Ovary (tissue), 9 donors: ENCODE results near the gene GRID2. TPM values are rescaled to one million over a fixed set of nuclear protein-coding genes. Genes with fewer than 3 reads are reported as not detected.

Experiments used
- DNase-seq, 5 donors: peaks; one replicate each; pipeline ENCODE4 v3.0.0-alpha.2; 2019 to 2020
- H3K27ac ChIP-seq, 2 donors: fragments of 200-600 bp; one replicate each; pipeline versions ENCODE4 v1.5.1 to v1.8.0; 2019 to 2022
- H3K27me3 ChIP-seq: fragments of 200-600 bp; one replicate; pipeline ENCODE4 v1.8.0; 2022
- H3K36me3 ChIP-seq: fragments of 200-600 bp; sonication (generic); one replicate; pipeline ENCODE4 v1.5.1; 2019
- H3K4me1 ChIP-seq: one replicate; pipeline ENCODE4 v1.8.1; 2013; ENCODE audit warnings: mild to moderate bottlenecking, moderate library complexity; ENCODE audit not compliant: insufficient read depth
- H3K4me3 ChIP-seq: fragments of 200-600 bp; sonication (generic); one replicate; pipeline ENCODE4 v1.5.1; 2017
- H3K9me3 ChIP-seq, 2 donors: fragments of 200-600 bp in 1 of 2; sonication (generic) in 1 of 2; one replicate each; pipeline versions ENCODE4 v1.5.1 to v1.8.1; 2013 to 2019; ENCODE audit warnings: mild to moderate bottlenecking in 1 of 2, moderate library complexity in 1 of 2
- EP300 ChIP-seq: sonication (generic); formaldehyde crosslinking; IDR thresholded peaks from one replicate; pipeline ENCODE4 v1.6.1; 2017; ENCODE audit warnings: antibody characterized with exemption
- POLR2A ChIP-seq: fragments of 450-650 bp; IDR thresholded peaks from one replicate; pipeline ENCODE4 v1.6.1; 2017; ENCODE audit warnings: antibody characterized with exemption, mild to moderate bottlenecking, moderate library complexity
- WGBS, 3 donors: extraction: QIAGEN DNeasy Blood & Tissue Kit in 1 of 3; methylation state at CpG; one replicate each; pipeline versions ENCODE4 v1.1.5 to v1.1.7; 2013 to 2017; 5-methylcytosine and 5-hydroxymethylcytosine counted together
- intact Hi-C, 4 donors: fragments of 100-400 bp; cut with DNase I; formaldehyde crosslinking; loops; one replicate each; pipeline versions ENCODE4 v1.11.0 to v1.15.1; 2022 to 2023
- polyA plus RNA-seq, 2 donors: library from polyadenylated mRNA; stranded (reverse); fragments of 200-250 nt in 1 of 2; fragments of 350-450 nt in 1 of 2; fragmentation: Illumina TruSeq in 1 of 2; extraction: RNeasy Lipid Tissue Mini Kit (QIAGEN cat#74804) in 1 of 2; gene quantifications; one replicate each; pipeline ENCODE4 v1.2.3, GENCODE V29; 2013 to 2014
- total RNA-seq, 7 donors: library from RNA; depleted of rRNA in 2 of 7; stranded (reverse); fragments of >200 nt in 2 of 7; fragmentation: NEBNext Ultra II Directional in 3 of 7; extraction: Animal tissue kit (Norgen Biotek cat#: 25700) in 3 of 7; gene quantifications; one replicate each; pipeline versions ENCODE4 v1.1.0 to v1.2.4, GENCODE V29; 2016 to 2023
- TF ChIP-seq, protein P1 (sequence below), 3 donors: fragments of 450-650 bp in 2 of 3; fragments of 200-600 bp in 1 of 3; IDR thresholded peaks; one replicate each; pipeline versions ENCODE4 v1.5.1 to v1.8.0; 2016 to 2022; ENCODE audit warnings: antibody characterized with exemption in 3 of 3, mild to moderate bottlenecking in 1 of 3
- donor health status: DM: no; HTN: no; CAD: no; lungs with moderate emphysema.
- donor health status: DM: no; HTN: no; CAD: no.
- donor health status: Bipolar disorder and iron deficiency.
- donor health status: DM: yes; HTN: yes; CAD: no.
- donor health status: DM: no; HTN: no; CAD: no.
- donor health status: DM: yes; HTN: yes; CAD: no.

The GRID2 gene
- total and polyA plus RNA-seq, 9 donors, result 0.65 to 6.8 (median 2.6) TPM

DNA sequence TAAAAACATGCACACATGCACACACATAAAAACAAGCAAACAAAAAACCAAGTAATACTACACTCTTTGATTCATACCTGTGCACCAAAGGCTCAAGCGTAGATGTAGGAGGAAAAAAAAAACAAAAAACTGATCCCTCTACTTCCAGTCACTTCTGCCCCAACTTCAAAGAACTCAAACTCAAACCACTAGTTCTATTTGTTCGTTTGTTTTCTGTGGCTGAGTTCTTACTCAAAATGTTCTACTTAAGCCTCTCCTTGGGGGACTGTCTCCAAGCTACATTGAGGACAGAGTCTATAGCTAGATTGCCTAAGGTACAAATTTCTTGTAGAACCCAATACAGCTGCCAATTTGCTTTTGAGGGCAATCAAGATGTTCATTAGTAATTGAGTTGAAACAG is 1353.8 kb downstream of the GRID2 start:
- Histone ChIP-seq H3K9me3 (no peaks in the 10 kb centered on the region), H3K27me3 (no peaks in the 10 kb centered on the region), H3K4me1 (no peaks in the 10 kb centered on the region), H3K27ac (no peak overlapping the region), H3K4me3 (no peak overlapping the region), H3K36me3 (no peaks in the 10 kb centered on the region)
- 87 to 89% (median 89%) methylated on average over 2 of the region's 2 CpGs for WGBS, 3 donors
- no peak for DNase-seq
- intact Hi-C loops, result no loop called here
- no peak for TF ChIP-seq POLR2A
- TF ChIP-seq EP300, result no peak
- TF ChIP-seq, protein P1, sequence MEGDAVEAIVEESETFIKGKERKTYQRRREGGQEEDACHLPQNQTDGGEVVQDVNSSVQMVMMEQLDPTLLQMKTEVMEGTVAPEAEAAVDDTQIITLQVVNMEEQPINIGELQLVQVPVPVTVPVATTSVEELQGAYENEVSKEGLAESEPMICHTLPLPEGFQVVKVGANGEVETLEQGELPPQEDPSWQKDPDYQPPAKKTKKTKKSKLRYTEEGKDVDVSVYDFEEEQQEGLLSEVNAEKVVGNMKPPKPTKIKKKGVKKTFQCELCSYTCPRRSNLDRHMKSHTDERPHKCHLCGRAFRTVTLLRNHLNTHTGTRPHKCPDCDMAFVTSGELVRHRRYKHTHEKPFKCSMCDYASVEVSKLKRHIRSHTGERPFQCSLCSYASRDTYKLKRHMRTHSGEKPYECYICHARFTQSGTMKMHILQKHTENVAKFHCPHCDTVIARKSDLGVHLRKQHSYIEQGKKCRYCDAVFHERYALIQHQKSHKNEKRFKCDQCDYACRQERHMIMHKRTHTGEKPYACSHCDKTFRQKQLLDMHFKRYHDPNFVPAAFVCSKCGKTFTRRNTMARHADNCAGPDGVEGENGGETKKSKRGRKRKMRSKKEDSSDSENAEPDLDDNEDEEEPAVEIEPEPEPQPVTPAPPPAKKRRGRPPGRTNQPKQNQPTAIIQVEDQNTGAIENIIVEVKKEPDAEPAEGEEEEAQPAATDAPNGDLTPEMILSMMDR (IDR thresholded peaks at IDR 0.05), result no peak

DNA sequence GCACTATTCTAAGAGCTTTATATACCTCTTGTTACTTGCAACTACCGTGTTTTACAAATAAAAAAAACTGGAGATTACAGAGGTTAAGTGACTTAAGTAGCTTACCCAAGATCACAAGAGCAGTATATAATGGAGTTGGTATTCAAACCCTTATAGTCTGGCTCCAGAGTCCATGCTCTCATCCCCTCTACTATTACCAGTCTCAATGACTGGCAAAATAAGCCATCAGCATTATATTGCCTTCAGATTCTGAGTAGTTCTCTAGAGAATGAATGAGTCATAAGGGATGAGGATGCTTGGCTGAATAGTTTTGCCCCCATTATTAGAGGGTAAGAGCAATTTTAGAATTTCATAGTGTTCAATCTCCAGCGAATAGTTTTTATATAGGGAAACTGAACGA is 1354.7 kb downstream of the GRID2 start:
- no peak for DNase-seq
- Histone ChIP-seq H3K27ac (no peak overlapping the region), H3K4me1 (no peaks in the 10 kb centered on the region), H3K27me3 (no peaks in the 10 kb centered on the region), H3K4me3 (no peak overlapping the region), H3K9me3 (no peaks in the 10 kb centered on the region), H3K36me3 (no peaks in the 10 kb centered on the region)
- 58 to 89% (median 89%) methylated on average over 3 of the region's 3 CpGs for WGBS, 3 donors
- intact Hi-C loops, result no loop called here
- no peak for TF ChIP-seq EP300
- TF ChIP-seq, protein P1 (IDR thresholded peaks at IDR 0.05), result no peak
- TF ChIP-seq POLR2A, result no peak

DNA sequence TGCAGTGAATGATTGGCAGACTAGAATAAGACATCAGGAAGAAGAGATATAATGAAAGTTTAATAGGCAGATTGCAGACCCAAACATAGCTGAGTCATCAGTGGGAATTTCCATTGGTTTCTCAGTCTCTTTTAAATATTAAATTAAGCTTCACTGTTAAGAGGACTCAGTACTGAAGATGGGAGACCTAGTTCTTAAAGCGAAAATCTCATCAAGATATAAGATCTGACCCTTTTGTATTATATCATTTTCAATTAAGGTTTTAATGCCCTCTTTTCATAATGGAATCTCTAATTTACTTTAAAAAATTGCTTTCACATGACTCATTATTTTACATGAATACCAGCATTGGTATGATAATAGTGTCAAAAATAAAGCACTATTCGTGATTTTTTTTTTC is 1355.9 kb downstream of the GRID2 start:
- no peaks in the 10 kb centered on the region for H3K27me3 ChIP-seq
- H3K27ac ChIP-seq, result no peak overlapping the region
- H3K9me3 ChIP-seq, result no peaks in the 10 kb centered on the region
- no peak for DNase-seq
- intact Hi-C loops, result no loop called here
- TF ChIP-seq EP300, result no peak
- TF ChIP-seq, protein P1 (IDR thresholded peaks at IDR 0.05), result no peak
- TF ChIP-seq POLR2A, result no peak
- no peak overlapping the region for H3K4me3 ChIP-seq
- no peaks in the 10 kb centered on the region for H3K36me3 ChIP-seq
- WGBS, 3 donors, result 66 to 77% (median 67%) methylated on average over 2 of the region's 2 CpGs
- H3K4me1 ChIP-seq, result no peaks in the 10 kb centered on the region

DNA sequence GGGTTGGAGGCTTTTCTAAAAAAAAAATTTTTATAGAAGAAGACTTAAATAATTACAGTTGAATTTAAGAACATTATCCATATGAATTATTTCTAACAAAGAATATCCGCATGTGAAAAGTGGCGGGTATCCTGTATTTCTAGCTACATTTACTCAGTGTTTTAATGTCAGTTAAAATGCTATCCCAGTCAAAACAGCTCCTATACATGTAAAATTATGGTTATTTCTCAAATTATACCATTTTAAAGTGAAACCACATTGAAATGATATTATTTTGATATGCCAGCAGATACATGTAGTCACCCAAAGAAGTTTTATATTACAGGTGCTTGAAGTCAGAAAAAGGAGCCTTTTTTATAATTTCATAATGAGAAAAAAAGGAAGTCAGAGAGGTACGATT is 1356.3 kb downstream of the GRID2 start:
- Histone ChIP-seq H3K9me3 (no peaks in the 10 kb centered on the region), H3K4me3 (no peak overlapping the region), H3K4me1 (no peaks in the 10 kb centered on the region), H3K27ac (no peak overlapping the region), H3K27me3 (no peaks in the 10 kb centered on the region), H3K36me3 (no peaks in the 10 kb centered on the region)
- intact Hi-C loops, result no loop called here
- no peak for DNase-seq
- WGBS, 3 donors, result 92 to 97% (median 96%) methylated on average over 3 of the region's 3 CpGs
- TF ChIP-seq EP300, result no peak
- TF ChIP-seq, protein P1 (IDR thresholded peaks at IDR 0.05), result no peak
- no peak for TF ChIP-seq POLR2A

DNA sequence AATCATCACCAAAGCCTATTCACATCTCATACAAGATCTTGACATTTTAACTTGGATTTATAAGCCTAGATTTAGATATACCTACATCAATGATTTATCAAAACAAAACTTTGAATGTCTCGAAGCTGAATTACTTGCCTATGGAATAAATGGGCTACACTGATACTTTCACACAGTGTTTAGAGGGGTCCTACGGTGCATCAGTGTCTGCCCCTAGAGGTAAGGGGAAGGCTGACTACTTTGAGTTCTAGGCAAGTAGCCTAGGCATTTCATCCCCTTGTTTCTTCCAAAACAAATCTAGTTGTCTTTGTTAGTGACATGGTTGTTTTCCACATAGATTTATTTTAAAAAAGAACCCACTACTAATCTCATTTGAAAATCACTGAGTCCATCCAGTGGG is 1366.7 kb downstream of the GRID2 start:
- H3K27me3 ChIP-seq, result no peaks in the 10 kb centered on the region
- H3K27ac ChIP-seq, result no peak overlapping the region
- no peaks in the 10 kb centered on the region for H3K9me3 ChIP-seq
- H3K4me1 ChIP-seq, result no peaks in the 10 kb centered on the region
- intact Hi-C loops, result no loop called here
- no peak for DNase-seq
- no peak for TF ChIP-seq EP300
- TF ChIP-seq, protein P1 (IDR thresholded peaks at IDR 0.05), result no peak
- no peak for TF ChIP-seq POLR2A
- 81 to 95% (median 90%) methylated on average over 2 of the region's 2 CpGs for WGBS, 3 donors
- H3K36me3 ChIP-seq, result no peaks in the 10 kb centered on the region
- no peak overlapping the region for H3K4me3 ChIP-seq
